Stimulated activated CD8-positive, alpha-beta memory T cell treated with anti-CD3 and anti-CD28 coated beads, Interleukin-4, amount 100 ng/mL, for 24 hours (primary cell): ENCODE results near the gene SAMMSON.

Experiments
- DNase-seq: peaks from one replicate; pipeline ENCODE4 v3.0.0-alpha.2; 2020; ENCODE audit warnings: low read depth

The SAMMSON gene

GRCh38 chr3:69999140-70000027 lies at the start of gene SAMMSON:
Gene SAMMSON, plus strand, starts transcription at chr3:69999733.
- no peak for DNase-seq

- DNase-seq, result no peak
These were observed 47.9 kb upstream of the SAMMSON start for GRCh38 chr3:69951616-69952015.

- no peak for DNase-seq
These were observed 40.0 kb upstream of the SAMMSON start for GRCh38 chr3:69959581-69959980.

- no peak for DNase-seq
These were observed 37.7 kb upstream of the SAMMSON start for GRCh38 chr3:69961706-69962439.

- no peak for DNase-seq
These were observed 35.9 kb upstream of the SAMMSON start for GRCh38 chr3:69963643-69964042.

GRCh38 chr3:69967156-69967555 lies 32.4 kb upstream of the SAMMSON start:
- no peak for DNase-seq

GRCh38 chr3:69970827-69971226 lies 28.7 kb upstream of the SAMMSON start:
- DNase-seq, result no peak

GRCh38 chr3:69972672-69973071 lies 26.9 kb upstream of the SAMMSON start:
- no peak for DNase-seq

- DNase-seq, result no peak
These were observed 23.5 kb upstream of the SAMMSON start for GRCh38 chr3:69976021-69976420.

- no peak for DNase-seq
These were observed 15.8 kb upstream of the SAMMSON start for GRCh38 chr3:69983546-69984265.

- no peak for DNase-seq
These were observed 14.3 kb upstream of the SAMMSON start for GRCh38 chr3:69985266-69985665.

GRCh38 chr3:69986419-69986818 lies 13.1 kb upstream of the SAMMSON start:
- no peak for DNase-seq

GRCh38 chr3:69987833-69988232 lies 11.7 kb upstream of the SAMMSON start:
- no peak for DNase-seq

GRCh38 chr3:69993757-69994156 lies 5.8 kb upstream of the SAMMSON start:
- DNase-seq, result no peak

- no peak for DNase-seq
These were observed 4.6 kb upstream of the SAMMSON start for GRCh38 chr3:69994919-69995318.

GRCh38 chr3:69997631-69998307 lies 1.8 kb upstream of the SAMMSON start:
- no peak for DNase-seq

- no peak for DNase-seq
These were observed 784 bp upstream of the SAMMSON start for GRCh38 chr3:69998759-69999139.

- no peak for DNase-seq
These were observed 486 bp downstream of the SAMMSON start for GRCh38 chr3:70000028-70000410.

GRCh38 chr3:70000563-70001081 lies 1.1 kb downstream of the SAMMSON start:
- no peak for DNase-seq

- DNase-seq, result no peak
These were observed 3.6 kb downstream of the SAMMSON start for GRCh38 chr3:70003119-70003518.

GRCh38 chr3:70006089-70006488 lies 6.6 kb downstream of the SAMMSON start:
- no peak for DNase-seq

- no peak for DNase-seq
These were observed 10.8 kb downstream of the SAMMSON start for GRCh38 chr3:70010346-70010745.
